C1 segment of cervical spinal cord (tissue), 14 donors: Measurements from ENCODE around the gene ANXA8.

Experiments used
- DNase-seq, 14 donors: peaks; one replicate each; lab custom pipeline; 2025; lab: John Stamatoyannopoulos, UW

The ANXA8 gene

GRCh38 chr10:47447209-47447608, 36.7 kb downstream of the ANXA8 start:
- DNase-seq: no peak

GRCh38 chr10:47445720-47446119, 38.2 kb downstream of the ANXA8 start:
- DNase-seq: no peak

- no peak for DNase-seq
Observed at GRCh38 chr10:47444047-47444446, 39.9 kb downstream of the ANXA8 start.

GRCh38 chr10:47443145-47443544, 40.8 kb downstream of the ANXA8 start:
- no peak for DNase-seq

GRCh38 chr10:47442351-47442750, 41.6 kb downstream of the ANXA8 start:
- no peak for DNase-seq

GRCh38 chr10:47441938-47442337, 42.0 kb downstream of the ANXA8 start:
- no peak for DNase-seq

GRCh38 chr10:47440207-47440606, 43.7 kb downstream of the ANXA8 start:
- no peak for DNase-seq

- no peak for DNase-seq
Observed at GRCh38 chr10:47438857-47439474, 44.9 kb downstream of the ANXA8 start.

GRCh38 chr10:47435081-47435480, 48.8 kb downstream of the ANXA8 start:
- DNase-seq: no peak

- DNase-seq: no peak
Observed at GRCh38 chr10:47425813-47426419, 58.0 kb downstream of the ANXA8 start.

- DNase-seq: no peak
Observed at GRCh38 chr10:47424231-47424630, 59.7 kb downstream of the ANXA8 start.

GRCh38 chr10:47423476-47423875, 60.4 kb downstream of the ANXA8 start:
- no peak for DNase-seq

GRCh38 chr10:47421057-47421952, 62.6 kb downstream of the ANXA8 start:
- DNase-seq: no peak

GRCh38 chr10:47420305-47421056, 63.4 kb downstream of the ANXA8 start:
- DNase-seq: no peak

GRCh38 chr10:47419421-47419820, 64.5 kb downstream of the ANXA8 start:
- DNase-seq: no peak

GRCh38 chr10:47418966-47419365, 64.9 kb downstream of the ANXA8 start:
- DNase-seq: no peak

- no peak for DNase-seq
Observed at GRCh38 chr10:47418321-47418720, 65.6 kb downstream of the ANXA8 start.
